Gastrocnemius medialis (tissue), 4 donors: Measurements from ENCODE around the gene VAMP4.
"Not testable (repeated sequence)": the region's sequence is repeated elsewhere in the genome, so short reads cannot be mapped to it uniquely, and the experiment has no call there.

Experiments used
- POLR2A ChIP-seq, 2 donors: fragments of 450-650 bp; IDR thresholded peaks; one replicate each; pipeline ENCODE4 v1.6.1; 2017; ENCODE audit warnings: antibody characterized with exemption in 2 of 2, mild to moderate bottlenecking in 2 of 2, moderate library complexity in 2 of 2
- TF ChIP-seq, protein P1 (sequence below), 5 experiments: fragments of 450-650 bp in 3 of 5; fragments of 200-600 bp in 2 of 5; sonication (generic) in 2 of 5; IDR thresholded peaks in 4 of 5; conservative IDR thresholded peaks in 1 of 5; 1 replicate in 4 of 5; 2 replicates in 1 of 5; pipeline ENCODE4 v1.5.1; 2016 to 2019; ENCODE audit warnings: antibody characterized with exemption in 5 of 5, mild to moderate bottlenecking in 3 of 5, moderate library complexity in 3 of 5

DNA sequence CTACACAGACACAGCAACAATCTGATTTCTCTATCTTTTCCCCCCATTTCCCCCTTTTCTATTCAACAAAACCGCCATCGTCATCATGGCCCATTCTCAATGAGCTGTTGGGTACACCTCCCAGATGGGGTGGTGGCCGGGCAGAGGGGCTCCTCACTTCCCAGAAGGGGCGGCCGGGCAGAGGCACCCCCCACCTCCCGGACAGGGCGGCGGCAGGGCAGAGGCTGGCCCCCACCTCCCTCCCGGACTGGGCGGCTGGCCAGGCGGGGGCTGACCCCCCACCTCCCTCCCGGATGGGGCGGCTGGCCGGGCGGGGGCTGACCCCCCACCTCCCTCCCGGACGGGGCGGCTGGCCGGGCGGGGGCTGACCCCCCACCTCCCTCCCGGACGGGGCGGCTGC lies 48.3 kb downstream of the VAMP4 start:
- TF ChIP-seq POLR2A (IDR thresholded peaks at IDR 0.05): not testable (repeated sequence)
- TF ChIP-seq, protein P1, sequence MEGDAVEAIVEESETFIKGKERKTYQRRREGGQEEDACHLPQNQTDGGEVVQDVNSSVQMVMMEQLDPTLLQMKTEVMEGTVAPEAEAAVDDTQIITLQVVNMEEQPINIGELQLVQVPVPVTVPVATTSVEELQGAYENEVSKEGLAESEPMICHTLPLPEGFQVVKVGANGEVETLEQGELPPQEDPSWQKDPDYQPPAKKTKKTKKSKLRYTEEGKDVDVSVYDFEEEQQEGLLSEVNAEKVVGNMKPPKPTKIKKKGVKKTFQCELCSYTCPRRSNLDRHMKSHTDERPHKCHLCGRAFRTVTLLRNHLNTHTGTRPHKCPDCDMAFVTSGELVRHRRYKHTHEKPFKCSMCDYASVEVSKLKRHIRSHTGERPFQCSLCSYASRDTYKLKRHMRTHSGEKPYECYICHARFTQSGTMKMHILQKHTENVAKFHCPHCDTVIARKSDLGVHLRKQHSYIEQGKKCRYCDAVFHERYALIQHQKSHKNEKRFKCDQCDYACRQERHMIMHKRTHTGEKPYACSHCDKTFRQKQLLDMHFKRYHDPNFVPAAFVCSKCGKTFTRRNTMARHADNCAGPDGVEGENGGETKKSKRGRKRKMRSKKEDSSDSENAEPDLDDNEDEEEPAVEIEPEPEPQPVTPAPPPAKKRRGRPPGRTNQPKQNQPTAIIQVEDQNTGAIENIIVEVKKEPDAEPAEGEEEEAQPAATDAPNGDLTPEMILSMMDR (IDR thresholded peaks at IDR 0.05 in 4 of 5, conservative IDR thresholded peaks at IDR 0.05 in 1 of 5): not testable (repeated sequence)
